ENCODE measurements around the gene CD247. TPM values are rescaled to one million over a fixed set of nuclear protein-coding genes. Genes with fewer than 3 reads are reported as not detected.

CD247 gene
- total RNA-seq, 2 donors from 2014 or later, result 0.96 TPM; not detected in 1

DNA sequence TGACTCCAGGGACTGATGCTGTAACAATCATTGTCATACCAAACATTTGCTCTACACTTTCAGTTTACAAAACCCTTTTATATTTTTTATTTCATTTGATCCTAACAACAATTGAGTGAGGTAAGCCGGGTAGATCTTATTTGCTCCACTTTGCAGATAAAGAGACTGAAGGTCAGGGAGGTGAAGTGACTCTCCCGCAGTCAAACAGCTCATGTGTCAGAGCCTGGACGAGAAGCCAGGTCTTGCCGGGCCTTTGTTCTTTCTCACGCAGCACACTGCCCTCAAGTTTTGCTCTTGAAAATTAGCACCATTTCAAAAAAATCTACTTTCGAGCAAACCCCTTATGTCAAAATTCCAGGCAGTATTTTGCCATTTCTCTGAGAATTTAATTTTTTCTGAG lies 65.2 kb downstream of the CD247 start:
- H3K4me1 ChIP-seq (replicated peaks), result no peaks in the 10 kb centered on the region
- TF ChIP-seq POLR2A (IDR thresholded peaks at IDR 0.05) (no peak), CTCF (IDR thresholded peaks at IDR 0.05) (no peak), POLR2AphosphoS5 (IDR thresholded peaks at IDR 0.05) (no peak)
- DNase-seq (ENCODE audit: low spot score), result no peak
- H3K4me3 ChIP-seq, result no peak overlapping the region
- no peak overlapping the region for H3K27ac ChIP-seq
- 86% methylated on average over 6 of the region's 6 CpGs for WGBS
- no peaks in the 10 kb centered on the region for H3K36me3 ChIP-seq
- no peaks in the 10 kb centered on the region for H3K27me3 ChIP-seq (replicated peaks; ENCODE audit: insufficient read depth)
- intact Hi-C loops (cut with DNase I), result no loop called here
- H3K9me3 ChIP-seq, result no peaks in the 10 kb centered on the region

DNA sequence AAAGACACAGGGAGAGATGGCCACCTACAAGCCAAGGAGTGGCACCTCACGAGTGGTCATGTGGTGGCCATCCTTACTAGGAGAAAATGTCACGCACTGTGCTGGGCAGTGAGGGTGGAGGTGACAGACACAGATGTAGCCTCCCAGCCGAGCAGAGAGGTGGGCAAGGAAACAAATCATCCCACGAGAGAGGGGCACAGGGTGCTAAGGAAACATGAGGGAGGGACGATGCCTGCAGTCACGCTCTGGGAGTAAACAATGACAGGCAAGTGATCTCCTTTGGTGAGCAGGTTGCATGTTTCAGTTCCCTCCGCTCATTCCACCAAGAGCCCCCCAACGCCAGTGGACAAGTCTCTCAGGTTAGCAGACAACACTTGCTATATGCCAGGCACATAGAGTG lies 65.8 kb downstream of the CD247 start:
- intact Hi-C loops (cut with DNase I), result no loop called here
- 84% methylated on average over 8 of the region's 8 CpGs for WGBS

DNA sequence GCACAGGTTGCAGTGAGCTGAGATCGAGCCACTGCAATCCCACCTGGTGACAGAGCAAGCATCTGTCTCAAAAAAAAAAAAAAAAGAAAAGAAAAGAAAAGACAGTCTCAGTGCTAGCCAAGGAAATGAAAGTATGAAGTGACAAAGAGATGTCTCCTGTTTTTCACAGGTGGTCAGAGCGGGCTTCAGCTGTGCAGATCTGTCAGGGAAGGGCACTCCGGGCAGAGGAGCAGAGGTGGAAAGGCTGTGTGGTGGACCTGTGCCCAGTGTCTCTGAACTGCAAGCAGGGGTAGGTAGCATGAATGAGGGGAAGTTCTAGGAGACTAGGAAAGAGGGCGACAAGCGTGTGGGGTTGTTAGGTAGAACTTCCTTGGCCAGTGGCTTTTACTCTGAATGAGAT lies 67.5 kb downstream of the CD247 start:
- DNase-seq (ENCODE audit: low spot score), result no peak
- no peak overlapping the region for H3K27ac ChIP-seq
- TF ChIP-seq POLR2AphosphoS5 (IDR thresholded peaks at IDR 0.05) (no peak), POLR2A (IDR thresholded peaks at IDR 0.05) (no peak), CTCF (IDR thresholded peaks at IDR 0.05) (no peak)
- no peaks in the 10 kb centered on the region for H3K9me3 ChIP-seq
- H3K4me3 ChIP-seq, result no peak overlapping the region
- 89% methylated on average over 5 of the region's 5 CpGs for WGBS
- H3K4me1 ChIP-seq (replicated peaks), result no peaks in the 10 kb centered on the region
- intact Hi-C loops (cut with DNase I), result no loop called here
- no peaks in the 10 kb centered on the region for H3K27me3 ChIP-seq (replicated peaks; ENCODE audit: insufficient read depth)
- H3K36me3 ChIP-seq, result no peaks in the 10 kb centered on the region

More for the DNA sequence above, 65.8 kb downstream of the CD247 start:
- no peak for DNase-seq (ENCODE audit: low spot score)
- no peak overlapping the region for H3K4me3 ChIP-seq
- no peak for TF ChIP-seq POLR2AphosphoS5 (IDR thresholded peaks at IDR 0.05)
- TF ChIP-seq POLR2A (IDR thresholded peaks at IDR 0.05), result no peak
- TF ChIP-seq CTCF (IDR thresholded peaks at IDR 0.05), result no peak
- H3K9me3 ChIP-seq, result no peaks in the 10 kb centered on the region
- no peaks in the 10 kb centered on the region for H3K4me1 ChIP-seq (replicated peaks)
- H3K27ac ChIP-seq, result no peak overlapping the region
- no peaks in the 10 kb centered on the region for H3K27me3 ChIP-seq (replicated peaks; ENCODE audit: insufficient read depth)
- H3K36me3 ChIP-seq, result no peaks in the 10 kb centered on the region

- no peak for DNase-seq (ENCODE audit: low spot score)
- intact Hi-C loops (cut with DNase I), result no loop called here
- no peaks in the 10 kb centered on the region for H3K36me3 ChIP-seq
- TF ChIP-seq POLR2A (IDR thresholded peaks at IDR 0.05) (no peak), CTCF (IDR thresholded peaks at IDR 0.05) (no peak), POLR2AphosphoS5 (IDR thresholded peaks at IDR 0.05) (no peak)
- no peak overlapping the region for H3K27ac ChIP-seq
- no peaks in the 10 kb centered on the region for H3K9me3 ChIP-seq
- WGBS, result 69% methylated on average over 10 of the region's 10 CpGs
- H3K4me3 ChIP-seq, result no peak overlapping the region
- no peaks in the 10 kb centered on the region for H3K27me3 ChIP-seq (replicated peaks; ENCODE audit: insufficient read depth)
- H3K4me1 ChIP-seq (replicated peaks), result no peaks in the 10 kb centered on the region
These were observed 70.7 kb downstream of the CD247 start for GRCh38 chr1:167447521-167448136.

GRCh38 chr1:167446966-167447365 lies 71.4 kb downstream of the CD247 start:
- no peak overlapping the region for H3K4me3 ChIP-seq
- 72% methylated on average over 3 of the region's 3 CpGs for WGBS
- no peak overlapping the region for H3K27ac ChIP-seq
- no peaks in the 10 kb centered on the region for H3K9me3 ChIP-seq
- H3K4me1 ChIP-seq (replicated peaks), result no peaks in the 10 kb centered on the region
- H3K27me3 ChIP-seq (replicated peaks; ENCODE audit: insufficient read depth), result no peaks in the 10 kb centered on the region
- TF ChIP-seq POLR2AphosphoS5 (IDR thresholded peaks at IDR 0.05), result no peak
- no peak for TF ChIP-seq CTCF (IDR thresholded peaks at IDR 0.05)
- TF ChIP-seq POLR2A (IDR thresholded peaks at IDR 0.05), result no peak
- DNase-seq (ENCODE audit: low spot score), result no peak
- no peaks in the 10 kb centered on the region for H3K36me3 ChIP-seq
- intact Hi-C loops (cut with DNase I), result no loop called here

Measured in prostate gland (tissue), 2 donors.